ENCODE results near the gene PPT2. TPM values are rescaled to one million over a fixed set of nuclear protein-coding genes. Genes with fewer than 3 reads are reported as not detected.

Gene PPT2
- total and polyA plus RNA-seq, 2 of the 13 experiments (the other 11 are each of a cell fraction or from before 2014, with no cell fraction given), result 39.2 to 61.8 TPM

- TF ChIP-seq ZNF350 (CRISPR knock-in tag; IDR thresholded peaks at IDR 0.05; ENCODE audit: borderline replicate concordance, low read depth), result peak; percentile 71; the same call in 1 of the 2 replicates
- TF ChIP-seq SPEN (CRISPR knock-in tag; IDR thresholded peaks at IDR 0.05; ENCODE audit: low read depth), result 0 out of 2 replicates have a peak, but pooled peaks have one; percentile 8
- TF ChIP-seq ZBTB37 (CRISPR knock-in tag; IDR thresholded peaks at IDR 0.05), result no peak
- TF ChIP-seq EEA1 (CRISPR knock-in tag; IDR thresholded peaks at IDR 0.05; ENCODE audit: borderline replicate concordance), result 0 out of 2 replicates have a peak, but pooled peaks have one; percentile 6
- TF ChIP-seq MLXIP (CRISPR knock-in tag; IDR thresholded peaks at IDR 0.05; ENCODE audit: borderline replicate concordance), result no peak
- TF ChIP-seq AGO2 (optimal IDR thresholded peaks at IDR 0.05; ENCODE audit: low read depth, low read length), result peak; percentile 74
- TF ChIP-seq RFX5 (IDR thresholded peaks at IDR 0.05; ENCODE audit: low read depth, low read length), result peak; percentile 10; the same call in 1 of the 2 replicates
- TF ChIP-seq SIN3A (IDR thresholded peaks at IDR 0.05; ENCODE audit: borderline replicate concordance, low read depth, low read length), result peak; percentile 82; the same call in 1 of the 2 replicates
- TF ChIP-seq ZMYM3 (CRISPR knock-in tag; IDR thresholded peaks at IDR 0.05), result peak; percentile 79
- no peak for TF ChIP-seq ZSCAN29 (CRISPR knock-in tag; conservative IDR thresholded peaks at IDR 0.05)
- 0 out of 2 replicates have a peak, but pooled peaks have one; percentile 6 for TF ChIP-seq SMAD9 (CRISPR knock-in tag; IDR thresholded peaks at IDR 0.05)
- peak; percentile 71 for TF ChIP-seq RBFOX2 (IDR thresholded peaks at IDR 0.05; ENCODE audit: low read depth, low read length)
- peak; percentile 62; the same call in 1 of the 2 replicates for TF ChIP-seq KDM5B (CRISPR knock-in tag; IDR thresholded peaks at IDR 0.05; ENCODE audit: borderline replicate concordance)
- peak; percentile 89; the same call in 1 of the 2 replicates for TF ChIP-seq TIGD3 (CRISPR knock-in tag; IDR thresholded peaks at IDR 0.05; ENCODE audit: borderline replicate concordance)
- TF ChIP-seq ZIK1 (CRISPR knock-in tag; IDR thresholded peaks at IDR 0.05; ENCODE audit: borderline replicate concordance, low read depth), result peak; percentile 41; the same call in 1 of the 2 replicates
- TF ChIP-seq ZNF451 (CRISPR knock-in tag; IDR thresholded peaks at IDR 0.05), result no peak
- no peak for TF ChIP-seq ZXDC (CRISPR knock-in tag; IDR thresholded peaks at IDR 0.05)
These were observed 697 bp downstream of the PPT2 start (continued) for GRCh38 chr6:32154514-32155161.
